ENCODE results near the gene CASP5. TPM values are rescaled to one million over a fixed set of nuclear protein-coding genes. Genes with fewer than 3 reads are reported as not detected.

The CASP5 gene
- total and polyA plus RNA-seq, 2 of the 4 experiments (the other 2 are of a cell fraction) = not detected

DNA sequence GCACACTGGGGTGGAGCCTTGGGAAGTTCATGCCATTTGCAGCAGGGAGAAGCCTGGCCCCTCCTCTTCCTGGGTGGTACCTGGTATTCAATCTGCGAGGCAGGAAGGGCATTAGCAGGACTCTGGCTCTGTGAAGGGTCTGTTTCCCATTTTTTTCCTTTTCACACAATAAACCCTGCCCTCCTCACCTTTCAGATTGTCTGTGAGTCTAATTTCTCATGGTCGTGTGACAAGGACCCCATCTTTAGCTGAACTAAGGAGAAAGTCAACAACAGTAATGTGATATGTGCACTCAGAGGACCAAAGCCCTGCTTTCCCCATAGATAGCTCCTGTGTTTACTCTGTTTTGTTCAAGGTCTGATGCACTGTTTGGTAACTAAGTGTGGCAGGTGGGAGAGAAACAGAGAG, 28.0 kb downstream of the CASP5 start:
- no CpG with 5 or more reads among the region's 2 CpGs for WGBS, 2 experiments (ENCODE audit: extremely low coverage in 2 of 2, insufficient read length in 1 of 2)
- intact Hi-C loops (cut with micrococcal nuclease) = no loop called here
- in situ Hi-C loops (cut with MboI; ENCODE audit: low sequenced_read_pairs) = no loop called here

More for the DNA sequence above, 28.0 kb downstream of the CASP5 start:
- Histone ChIP-seq H3K36me3 (ENCODE audit: control insufficient read depth, insufficient read depth, low read length) (no peaks in the 10 kb centered on the region), H3K9me3 (ENCODE audit: control insufficient read depth, insufficient read depth, low read length) (no peaks in the 10 kb centered on the region), H2BK20ac (ENCODE audit: low read depth, low read length) (no peak overlapping the region), H3K14ac (replicated peaks; ENCODE audit: low read depth, low read length) (no peak overlapping the region), H2BK120ac (ENCODE audit: low read depth, low read length) (no peak overlapping the region), H2BK15ac (ENCODE audit: low read depth, low read length) (no peak overlapping the region), H3K27me3 (ENCODE audit: control insufficient read depth, insufficient read depth, low read length) (no peaks in the 10 kb centered on the region), H3K56ac (ENCODE audit: extremely low read depth, insufficient read depth, low read length) (no peak overlapping the region), H2AFZ (replicated peaks; ENCODE audit: low read length, poor library complexity) (no peak overlapping the region), H3K18ac (ENCODE audit: low read depth, low read length) (no peak overlapping the region), H4K8ac (ENCODE audit: low read depth in 2 of 2, low read length in 2 of 2) (no peak overlapping the region), H2AK9ac (replicated peaks; ENCODE audit: low read depth, low read length, poor library complexity) (no peak overlapping the region), H3K9me1 (ENCODE audit: insufficient read depth, low read length) (0 out of 2 replicates have a peak, but pooled peaks cover 3% of the 10 kb centered on the region), H3K4ac (ENCODE audit: low read depth, low read length) (no peak overlapping the region), H2AK5ac (ENCODE audit: low read depth, low read length) (no peak overlapping the region), H3K4me1 (ENCODE audit: control insufficient read depth, insufficient read depth, low read length) (0 out of 2 replicates have a peak, but pooled peaks cover under 1% of the 10 kb centered on the region), H3K4me3 (ENCODE audit: insufficient read depth, low read depth, low read length) (no peak overlapping the region), H4K5ac (ENCODE audit: low read depth, low read length) (no peak overlapping the region), H3K27ac (ENCODE audit: insufficient read depth, low read length) (no peak overlapping the region), H3K9ac (ENCODE audit: low read depth, low read length) (no peak overlapping the region), H4K91ac (ENCODE audit: insufficient read depth, low read depth, low read length) (no peak overlapping the region), H4K20me1 (ENCODE audit: insufficient read depth, low read length) (no peaks in the 10 kb centered on the region), H3K4me2 (ENCODE audit: low read depth, low read length) (no peak overlapping the region), H3K79me1 (ENCODE audit: low read depth in 1 of 2, low read length in 2 of 2) (no peaks in the 10 kb centered on the region), H2BK5ac (ENCODE audit: low read depth, low read length, poor library complexity, severe bottlenecking) (no peak overlapping the region), H3K23ac (ENCODE audit: low read depth, low read length) (no peak overlapping the region)
- BruUV-seq (replicated peaks) = no TSS peak
- CTCF ChIA-PET = no interaction called here
- dilution Hi-C loops (cut with HindIII; ENCODE audit: low sequenced_read_pairs, unreplicated experiment) = no loop called here
- DNase-seq = no peak
- ATAC-seq (ENCODE audit: low read depth) = no peak
- POLR2A ChIA-PET (ENCODE audit: unreplicated experiment) = no interaction called here
- TF ChIP-seq RAD21 (IDR thresholded peaks at IDR 0.05; ENCODE audit: low read length) (no peak), CEBPB (IDR thresholded peaks at IDR 0.05; ENCODE audit: low read depth, low read length) (no peak), BHLHE40 (IDR thresholded peaks at IDR 0.05; ENCODE audit: low read depth, low read length) (no peak), MXI1 (IDR thresholded peaks at IDR 0.05; ENCODE audit: borderline replicate concordance, low read depth, low read length) (no peak), MAZ (IDR thresholded peaks at IDR 0.05; ENCODE audit: borderline replicate concordance, low read depth, low read length) (no peak), RCOR1 (IDR thresholded peaks at IDR 0.05; ENCODE audit: insufficient replicate concordance, low read length) (no peak), CHD1 (IDR thresholded peaks at IDR 0.05; ENCODE audit: low read depth, low read length) (no peak), MAFK (IDR thresholded peaks at IDR 0.05; ENCODE audit: low read depth, low read length) (no peak), FOS (IDR thresholded peaks at IDR 0.05; ENCODE audit: low read depth, low read length) (no peak), SMC3 (IDR thresholded peaks at IDR 0.05; ENCODE audit: low read depth, low read length) (no peak), POLR2A (IDR thresholded peaks at IDR 0.05; ENCODE audit: low read depth, low read length) (no peak), NFE2L2 (IDR thresholded peaks at IDR 0.05; ENCODE audit: low read depth, low read length) (no peak)
- TF ChIP-seq, protein P1, sequence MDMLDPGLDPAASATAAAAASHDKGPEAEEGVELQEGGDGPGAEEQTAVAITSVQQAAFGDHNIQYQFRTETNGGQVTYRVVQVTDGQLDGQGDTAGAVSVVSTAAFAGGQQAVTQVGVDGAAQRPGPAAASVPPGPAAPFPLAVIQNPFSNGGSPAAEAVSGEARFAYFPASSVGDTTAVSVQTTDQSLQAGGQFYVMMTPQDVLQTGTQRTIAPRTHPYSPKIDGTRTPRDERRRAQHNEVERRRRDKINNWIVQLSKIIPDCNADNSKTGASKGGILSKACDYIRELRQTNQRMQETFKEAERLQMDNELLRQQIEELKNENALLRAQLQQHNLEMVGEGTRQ (IDR thresholded peaks at IDR 0.05; ENCODE audit: low read depth, low read length) = no peak
- TF ChIP-seq, protein P2, sequence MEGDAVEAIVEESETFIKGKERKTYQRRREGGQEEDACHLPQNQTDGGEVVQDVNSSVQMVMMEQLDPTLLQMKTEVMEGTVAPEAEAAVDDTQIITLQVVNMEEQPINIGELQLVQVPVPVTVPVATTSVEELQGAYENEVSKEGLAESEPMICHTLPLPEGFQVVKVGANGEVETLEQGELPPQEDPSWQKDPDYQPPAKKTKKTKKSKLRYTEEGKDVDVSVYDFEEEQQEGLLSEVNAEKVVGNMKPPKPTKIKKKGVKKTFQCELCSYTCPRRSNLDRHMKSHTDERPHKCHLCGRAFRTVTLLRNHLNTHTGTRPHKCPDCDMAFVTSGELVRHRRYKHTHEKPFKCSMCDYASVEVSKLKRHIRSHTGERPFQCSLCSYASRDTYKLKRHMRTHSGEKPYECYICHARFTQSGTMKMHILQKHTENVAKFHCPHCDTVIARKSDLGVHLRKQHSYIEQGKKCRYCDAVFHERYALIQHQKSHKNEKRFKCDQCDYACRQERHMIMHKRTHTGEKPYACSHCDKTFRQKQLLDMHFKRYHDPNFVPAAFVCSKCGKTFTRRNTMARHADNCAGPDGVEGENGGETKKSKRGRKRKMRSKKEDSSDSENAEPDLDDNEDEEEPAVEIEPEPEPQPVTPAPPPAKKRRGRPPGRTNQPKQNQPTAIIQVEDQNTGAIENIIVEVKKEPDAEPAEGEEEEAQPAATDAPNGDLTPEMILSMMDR (conservative IDR thresholded peaks at IDR 0.05; ENCODE audit: low read depth, low read length) = no peak
- TF ChIP-seq, protein P3, sequence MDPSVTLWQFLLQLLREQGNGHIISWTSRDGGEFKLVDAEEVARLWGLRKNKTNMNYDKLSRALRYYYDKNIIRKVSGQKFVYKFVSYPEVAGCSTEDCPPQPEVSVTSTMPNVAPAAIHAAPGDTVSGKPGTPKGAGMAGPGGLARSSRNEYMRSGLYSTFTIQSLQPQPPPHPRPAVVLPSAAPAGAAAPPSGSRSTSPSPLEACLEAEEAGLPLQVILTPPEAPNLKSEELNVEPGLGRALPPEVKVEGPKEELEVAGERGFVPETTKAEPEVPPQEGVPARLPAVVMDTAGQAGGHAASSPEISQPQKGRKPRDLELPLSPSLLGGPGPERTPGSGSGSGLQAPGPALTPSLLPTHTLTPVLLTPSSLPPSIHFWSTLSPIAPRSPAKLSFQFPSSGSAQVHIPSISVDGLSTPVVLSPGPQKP (IDR thresholded peaks at IDR 0.05; ENCODE audit: borderline replicate concordance, low read depth, low read length) = no peak

Measured in IMR-90 (cell line).